ENCODE data around the gene CORO2B. TPM values are rescaled to one million over a fixed set of nuclear protein-coding genes. Genes with fewer than 3 reads are reported as not detected.

The CORO2B gene, protein sequence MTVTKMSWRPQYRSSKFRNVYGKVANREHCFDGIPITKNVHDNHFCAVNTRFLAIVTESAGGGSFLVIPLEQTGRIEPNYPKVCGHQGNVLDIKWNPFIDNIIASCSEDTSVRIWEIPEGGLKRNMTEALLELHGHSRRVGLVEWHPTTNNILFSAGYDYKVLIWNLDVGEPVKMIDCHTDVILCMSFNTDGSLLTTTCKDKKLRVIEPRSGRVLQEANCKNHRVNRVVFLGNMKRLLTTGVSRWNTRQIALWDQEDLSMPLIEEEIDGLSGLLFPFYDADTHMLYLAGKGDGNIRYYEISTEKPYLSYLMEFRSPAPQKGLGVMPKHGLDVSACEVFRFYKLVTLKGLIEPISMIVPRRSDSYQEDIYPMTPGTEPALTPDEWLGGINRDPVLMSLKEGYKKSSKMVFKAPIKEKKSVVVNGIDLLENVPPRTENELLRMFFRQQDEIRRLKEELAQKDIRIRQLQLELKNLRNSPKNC
- polyA plus RNA-seq = 10 to 100 TPM in 1 of 3 donors, 1 to 10 TPM in 2; 1.8 to 19.7 (median 7.8) TPM

- WGBS, 3 donors = 2 to 3% (median 2%) methylated on average over 69 to 95 of the region's 95 CpGs
- H3K27ac ChIP-seq (ENCODE audit: low read depth, low read length) = peak within 1 kb of the TSS; percentile 40
Observed at GRCh38 chr15:68578980-68579935, at the start of gene CORO2B. Gene CORO2B (plus strand): TSS chr15:68578993. CDS start chr15:68579263, 270 bp downstream.

GRCh38 chr15:68531387-68532179 is 47.2 kb upstream of the CORO2B start:
- WGBS, 3 donors = 91 to 99% (median 94%) methylated on average over 2 of the region's 2 CpGs
- no peak overlapping the region for H3K27ac ChIP-seq (ENCODE audit: low read depth, low read length)

DNA sequence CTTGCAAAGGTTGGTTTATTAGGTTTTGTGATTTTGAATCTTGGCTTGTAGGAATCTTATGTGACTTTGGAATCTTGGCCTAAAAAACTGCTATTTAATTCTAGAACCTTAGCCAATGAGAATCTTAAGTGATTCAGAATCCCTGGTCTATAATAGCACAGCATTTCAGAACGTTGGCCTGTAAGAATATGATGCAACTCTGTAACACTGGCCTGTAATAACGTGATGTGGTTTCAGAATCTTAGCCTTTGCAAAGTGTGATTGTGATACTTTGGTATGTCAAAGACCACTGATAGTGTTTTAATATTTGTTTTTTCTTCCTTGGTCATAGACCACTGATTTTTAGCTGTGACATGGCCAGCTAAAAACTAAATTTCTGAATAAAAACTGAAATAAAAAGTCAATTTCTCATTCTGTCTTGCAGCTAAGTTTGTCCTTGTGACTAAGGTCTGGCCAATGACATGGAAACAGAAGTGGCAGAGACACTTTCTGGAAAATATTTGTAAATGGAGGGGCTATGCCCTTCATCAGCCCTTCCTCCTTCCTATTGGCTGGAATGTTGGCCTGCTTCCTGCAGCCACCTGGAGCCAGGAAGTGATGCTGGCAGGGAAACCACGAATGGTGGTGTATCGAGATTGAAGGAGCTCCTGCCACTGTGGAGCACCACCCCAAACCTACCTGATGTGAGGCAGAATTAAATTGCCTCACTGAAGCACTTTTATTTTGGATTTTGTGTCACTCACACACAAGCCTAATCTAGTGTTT is 42.3 kb upstream of the CORO2B start:
- WGBS, 3 donors = 46 to 76% (median 47%) methylated on average over 4 of the region's 4 CpGs
- H3K27ac ChIP-seq (ENCODE audit: low read depth, low read length) = no peak overlapping the region

- H3K27ac ChIP-seq (ENCODE audit: low read depth, low read length) = no peak overlapping the region
Observed at GRCh38 chr15:68537097-68537496, 41.7 kb upstream of the CORO2B start.

DNA sequence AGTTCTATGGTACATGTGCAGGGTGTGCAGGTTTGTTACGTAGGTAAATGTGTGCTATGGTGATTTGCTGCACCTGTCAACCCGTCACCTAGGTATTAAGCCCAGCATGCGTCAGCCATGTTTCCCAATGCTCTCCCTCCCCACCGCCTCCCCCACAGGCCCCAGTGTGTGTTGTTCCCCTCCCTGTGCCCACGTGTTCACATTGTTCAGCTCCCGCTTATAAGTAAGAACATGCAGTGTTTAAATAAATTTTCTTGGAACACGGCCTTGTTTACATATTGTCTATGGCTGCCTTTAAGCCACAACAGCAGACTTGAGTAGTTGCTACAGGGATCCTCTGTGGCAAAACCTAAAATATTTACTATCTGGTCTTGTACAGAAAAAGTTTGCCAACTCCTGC is 41.3 kb upstream of the CORO2B start:
- WGBS, 3 donors = 63 to 77% (median 74%) methylated on average over 7 of the region's 7 CpGs

GRCh38 chr15:68538311-68538710 is 40.5 kb upstream of the CORO2B start:
- no peak overlapping the region for H3K27ac ChIP-seq (ENCODE audit: low read depth, low read length)
- WGBS, 3 donors = 86 to 92% (median 91%) methylated on average over 4 of the region's 4 CpGs

More for the DNA sequence above, 41.3 kb upstream of the CORO2B start:
- H3K27ac ChIP-seq (ENCODE audit: low read depth, low read length) = no peak overlapping the region

DNA sequence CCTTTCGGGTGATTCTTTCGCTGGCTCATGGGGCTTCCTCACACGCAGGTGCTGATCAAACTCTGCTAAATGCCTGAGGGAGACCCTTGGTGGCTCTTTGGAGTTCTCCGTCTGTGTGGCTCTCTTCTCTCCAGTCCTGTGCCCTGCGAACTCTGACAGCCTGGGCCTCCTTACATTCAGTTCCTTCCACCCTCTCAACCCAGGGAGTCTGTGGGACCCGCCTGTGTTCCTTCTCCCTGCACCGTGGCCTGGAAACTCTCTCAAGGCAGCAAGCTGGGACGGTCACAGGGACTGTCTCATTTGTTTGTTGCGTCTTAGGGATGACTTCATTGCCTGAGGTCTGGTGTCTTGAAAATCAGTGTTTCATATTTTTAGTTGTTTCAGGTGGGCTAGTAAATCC is 37.0 kb upstream of the CORO2B start:
- WGBS, 3 donors = 84 to 90% (median 89%) methylated on average over 9 of the region's 9 CpGs

DNA sequence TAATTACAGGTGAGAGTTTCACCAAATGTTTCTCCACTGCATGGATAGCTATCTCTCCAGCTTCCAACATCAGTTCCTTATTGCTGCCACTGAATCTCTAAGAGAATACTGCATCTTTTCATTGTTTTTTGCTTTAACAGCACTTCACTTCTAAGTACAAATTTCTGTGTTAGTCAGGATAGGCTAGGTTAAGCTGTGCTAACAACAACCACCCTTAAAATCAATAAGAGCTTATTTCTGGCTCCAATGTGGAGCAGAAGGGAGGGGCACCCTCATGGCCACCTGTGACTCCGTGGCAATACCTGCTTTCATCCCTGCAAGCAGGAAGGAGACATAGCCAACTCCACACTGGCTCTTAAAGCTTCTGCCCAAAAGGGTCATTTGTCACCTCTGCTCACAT is 36.4 kb upstream of the CORO2B start:
- whole genome bisulfite sequencing, 3 donors = 65 to 93% (median 77%) methylated on average over 1 of the region's 1 CpG
- no peak overlapping the region for H3K27ac ChIP-seq (ENCODE audit: low read depth, low read length)

More for the DNA sequence above, 37.0 kb upstream of the CORO2B start:
- H3K27ac ChIP-seq (ENCODE audit: low read depth, low read length) = no peak overlapping the region

- no peak overlapping the region for H3K27ac ChIP-seq (ENCODE audit: low read depth, low read length)
- WGBS, 3 donors = 60 to 78% (median 66%) methylated on average over 4 of the region's 4 CpGs
Observed at GRCh38 chr15:68542771-68543164, 36.0 kb upstream of the CORO2B start.

DNA sequence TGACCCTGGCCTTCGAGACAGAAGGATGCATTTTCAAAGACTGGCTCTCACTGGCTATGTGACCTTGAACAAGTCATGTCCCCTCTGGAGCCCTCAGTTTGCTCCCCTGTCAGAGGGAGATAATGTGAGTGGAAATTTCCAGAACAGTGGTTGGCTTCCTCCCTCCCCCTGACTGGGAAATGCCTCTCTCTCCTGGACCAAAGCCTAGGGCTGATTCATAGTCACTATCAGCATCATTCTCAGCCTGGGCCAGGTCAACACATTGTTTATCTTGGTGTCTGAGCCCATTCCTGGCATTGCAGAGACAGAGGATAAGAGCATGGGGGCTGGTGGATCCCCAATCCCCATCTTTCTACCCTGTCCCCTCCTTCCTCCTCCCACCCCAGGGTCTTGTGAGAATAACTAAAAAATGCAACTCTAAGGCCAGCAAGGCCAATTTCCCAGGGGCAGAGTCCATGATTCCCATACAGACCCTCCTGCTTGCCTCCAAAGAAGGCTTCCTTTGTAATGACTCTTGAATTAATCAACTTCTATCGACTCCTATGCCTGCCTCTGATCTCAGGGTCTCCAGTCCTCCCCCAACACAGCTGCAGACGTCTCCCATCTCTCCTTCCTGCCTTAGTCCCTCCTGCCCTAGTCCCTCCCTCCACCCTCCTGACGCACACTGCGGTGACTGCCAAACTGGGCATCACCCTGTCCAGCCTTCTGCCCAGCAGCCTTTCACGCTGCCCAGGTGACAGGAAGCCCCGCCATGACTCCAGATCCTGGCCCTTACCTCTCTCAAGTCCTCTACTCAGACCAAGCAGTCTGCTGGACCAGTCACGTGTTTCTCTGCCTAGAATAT is 35.4 kb upstream of the CORO2B start:
- no peak overlapping the region for H3K27ac ChIP-seq (ENCODE audit: low read depth, low read length)
- 67 to 71% (median 68%) methylated on average over 8 of the region's 8 CpGs for WGBS, 3 donors

- no peak overlapping the region for H3K27ac ChIP-seq (ENCODE audit: low read depth, low read length)
- WGBS, 3 donors = 96 to 98% (median 98%) methylated on average over 2 of the region's 2 CpGs
Observed at GRCh38 chr15:68546318-68546717, 32.5 kb upstream of the CORO2B start.

DNA sequence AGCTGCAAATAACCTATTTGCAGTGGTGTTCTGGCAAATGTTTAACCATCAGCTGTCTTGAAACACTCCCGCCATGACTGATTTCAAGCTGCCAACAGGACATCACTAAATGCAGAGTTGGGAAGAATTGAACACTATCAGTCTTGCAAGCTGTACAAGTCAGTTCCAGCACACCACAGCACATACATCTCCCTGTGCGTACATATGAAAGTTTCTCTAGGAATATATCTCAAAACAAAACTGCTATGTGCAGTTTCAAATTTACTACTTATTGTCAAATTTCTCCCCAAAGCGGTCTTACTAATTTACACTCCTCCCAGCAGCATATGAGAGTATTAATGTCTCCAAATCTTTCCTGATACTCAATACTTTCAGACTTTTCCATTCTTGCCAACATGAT is 30.4 kb upstream of the CORO2B start:
- WGBS, 3 donors = 57 to 92% (median 87%) methylated on average over 3 of the region's 3 CpGs
- H3K27ac ChIP-seq (ENCODE audit: low read depth, low read length) = no peak overlapping the region

- 59 to 77% (median 69%) methylated on average over 9 of the region's 9 CpGs for WGBS, 3 donors
Observed at GRCh38 chr15:68550004-68550403, 28.8 kb upstream of the CORO2B start.

GRCh38 chr15:68550498-68551295 is 28.1 kb upstream of the CORO2B start:
- no peak overlapping the region for H3K27ac ChIP-seq (ENCODE audit: low read depth, low read length)
- WGBS, 3 donors = 39 to 46% (median 46%) methylated on average over 20 of the region's 20 CpGs

More at GRCh38 chr15:68550004-68550403, 28.8 kb upstream of the CORO2B start:
- H3K27ac ChIP-seq (ENCODE audit: low read depth, low read length) = no peak overlapping the region

GRCh38 chr15:68551296-68551635 is 27.5 kb upstream of the CORO2B start:
- WGBS, 3 donors = 63 to 74% (median 67%) methylated on average over 5 of the region's 5 CpGs
- H3K27ac ChIP-seq (ENCODE audit: low read depth, low read length) = no peak overlapping the region

- H3K27ac ChIP-seq (ENCODE audit: low read depth, low read length) = no peak overlapping the region
- 36 to 67% (median 63%) methylated on average over 6 of the region's 6 CpGs for WGBS, 3 donors
Observed at GRCh38 chr15:68552344-68552743, 26.4 kb upstream of the CORO2B start.
